Stimulated activated CD8-positive, alpha-beta memory T cell treated with anti-CD3 and anti-CD28 coated beads, Interleukin-12 subunit alpha, Interleukin-12 subunit beta, amount 100 ng/mL, for 24 hours (primary cell): ENCODE data around the gene TANC1.
"Not testable (repeated sequence)": the region's sequence is repeated elsewhere in the genome, so short reads cannot be mapped to it uniquely, and the experiment has no call there.

Experiments
- DNase-seq: peaks from one replicate; pipeline ENCODE4 v3.0.0-alpha.2; 2020; ENCODE audit errors: extremely low read depth

The TANC1 gene

DNA sequence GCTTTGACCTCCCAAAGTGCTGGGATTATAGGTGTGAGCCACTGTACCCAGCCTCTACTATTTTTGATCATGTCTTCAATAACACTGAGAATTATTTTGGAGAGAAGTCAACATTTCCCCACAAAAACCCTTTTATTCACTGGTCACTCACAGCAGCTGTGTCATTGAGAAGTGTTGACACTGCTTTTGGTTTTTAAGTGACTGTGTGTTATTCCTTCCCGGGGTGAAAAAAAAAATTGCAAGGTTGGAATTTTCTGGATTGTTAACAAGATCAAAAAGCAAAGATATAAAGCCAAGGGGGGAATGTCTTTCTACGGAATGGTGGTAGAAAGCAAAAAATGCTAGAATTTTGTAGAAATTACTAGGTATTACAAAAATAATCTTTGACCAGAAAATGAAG lies 61.5 kb downstream of the TANC1 start:
- no peak for DNase-seq

DNA sequence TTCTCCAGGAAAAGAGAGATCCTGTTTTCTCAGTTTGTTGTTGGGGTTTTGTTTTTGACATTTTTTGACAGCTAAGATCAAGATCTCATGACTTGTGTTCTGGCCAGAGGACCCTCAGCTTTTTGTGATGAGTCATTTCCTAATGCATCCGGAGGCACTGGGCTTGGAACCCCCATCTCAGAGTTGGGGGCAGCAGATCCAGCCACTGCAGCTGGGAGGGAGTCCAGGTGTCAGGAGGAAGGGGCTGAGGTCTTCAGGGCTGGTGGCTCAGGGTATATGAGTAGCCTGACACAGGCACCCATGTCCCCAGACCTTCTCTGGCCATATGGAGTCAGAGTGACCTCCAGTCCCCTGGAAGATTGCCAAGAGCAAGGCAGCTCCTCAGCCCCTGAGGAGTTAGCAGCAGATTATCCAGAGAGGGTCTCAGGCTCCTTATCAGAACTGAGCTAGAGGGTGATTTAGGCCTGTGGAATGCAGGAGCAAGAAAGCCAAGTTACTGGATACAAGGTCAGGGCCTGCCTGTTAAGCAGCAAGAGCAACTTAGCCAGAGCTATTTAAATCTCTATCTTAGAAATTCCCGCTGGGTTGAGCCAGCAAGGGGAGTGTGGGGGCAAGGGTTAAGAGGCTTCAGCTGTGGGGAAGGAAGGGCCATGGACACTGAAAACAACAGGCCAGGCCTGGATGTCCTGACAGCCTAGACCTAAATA lies 62.4 kb downstream of the TANC1 start:
- no peak for DNase-seq

DNA sequence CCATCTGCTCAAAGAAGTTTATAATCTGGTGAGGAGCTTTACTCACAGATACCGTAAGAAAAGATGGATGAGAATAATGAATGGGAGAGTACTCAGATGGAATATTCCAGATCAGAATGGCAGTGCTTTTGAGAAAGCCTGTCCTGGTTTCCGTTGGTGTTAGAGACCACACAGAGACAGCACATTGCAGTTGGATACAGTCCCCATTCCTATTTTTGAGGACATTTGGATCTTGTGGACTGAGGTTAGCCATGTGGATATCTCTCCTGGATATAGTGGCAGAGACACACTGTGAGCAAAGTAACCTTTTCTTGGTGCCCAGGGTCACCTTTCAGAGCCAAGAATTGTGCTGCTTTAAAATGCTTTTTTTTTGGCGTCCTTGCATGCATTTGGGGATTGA lies 63.7 kb downstream of the TANC1 start:
- no peak for DNase-seq

DNA sequence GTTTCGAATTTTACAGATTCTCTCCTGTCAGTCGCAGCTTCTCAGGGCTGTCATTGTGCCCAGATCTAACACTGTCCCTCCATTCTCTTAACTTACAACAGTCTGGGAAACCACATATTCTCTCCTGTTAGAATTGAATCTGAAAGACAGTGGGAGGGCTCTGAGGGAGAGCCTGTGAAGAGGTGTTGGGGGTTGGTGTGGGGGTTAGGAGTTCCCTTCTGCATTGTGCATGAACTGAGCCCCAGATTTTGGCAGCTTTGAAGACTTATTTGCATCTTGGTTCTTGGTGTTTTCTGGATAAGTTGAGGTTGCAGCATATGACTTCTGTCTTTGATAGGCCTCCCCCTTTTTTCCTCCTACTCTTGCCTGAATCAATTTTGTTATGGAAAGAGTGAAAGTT lies 64.1 kb downstream of the TANC1 start:
- no peak for DNase-seq

GRCh38 chr2:159034713-159035112 lies 66.3 kb downstream of the TANC1 start:
- DNase-seq, result no peak

GRCh38 chr2:159035790-159036411 lies 67.5 kb downstream of the TANC1 start:
- no peak for DNase-seq

DNA sequence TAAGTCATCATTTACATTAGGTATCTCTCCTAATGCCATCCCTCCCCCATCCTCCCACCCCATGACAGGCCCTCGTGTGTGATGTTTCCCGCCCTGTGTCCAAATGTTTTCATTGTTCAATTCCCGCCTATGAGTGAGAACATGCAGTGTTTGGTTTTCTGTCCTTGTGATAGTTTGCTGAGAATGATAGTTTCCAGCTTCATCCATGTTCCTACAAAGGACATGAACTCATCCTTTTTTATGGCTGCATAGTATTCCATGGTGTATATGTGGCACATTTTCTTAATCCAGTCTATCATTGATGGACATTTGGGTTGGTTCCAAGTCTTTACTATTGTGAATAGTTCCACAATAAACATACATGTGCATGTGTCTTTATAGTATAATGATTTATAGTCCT lies 68.0 kb downstream of the TANC1 start:
- DNase-seq, result not testable (repeated sequence)

DNA sequence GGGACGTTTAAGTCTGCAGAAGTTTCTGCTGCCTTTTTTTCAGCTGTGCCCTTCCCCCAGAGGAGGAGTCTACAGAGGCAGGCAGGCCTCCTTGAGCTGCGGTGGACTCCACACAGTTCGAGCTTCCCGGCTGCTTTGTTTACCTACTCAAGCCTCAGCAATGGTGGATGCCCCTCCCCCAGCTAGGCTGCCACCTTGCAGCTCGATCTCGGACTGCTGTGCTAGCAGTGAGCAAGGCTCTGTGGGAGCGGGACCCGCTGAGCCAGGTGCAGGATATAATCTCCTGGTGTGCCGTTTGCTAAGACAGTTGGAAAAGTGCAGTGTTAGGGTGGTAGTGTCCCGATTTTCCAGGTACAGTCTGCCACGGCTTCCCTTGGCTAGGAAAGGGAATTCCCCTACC lies 72.9 kb downstream of the TANC1 start:
- DNase-seq, result not testable (repeated sequence)

DNA sequence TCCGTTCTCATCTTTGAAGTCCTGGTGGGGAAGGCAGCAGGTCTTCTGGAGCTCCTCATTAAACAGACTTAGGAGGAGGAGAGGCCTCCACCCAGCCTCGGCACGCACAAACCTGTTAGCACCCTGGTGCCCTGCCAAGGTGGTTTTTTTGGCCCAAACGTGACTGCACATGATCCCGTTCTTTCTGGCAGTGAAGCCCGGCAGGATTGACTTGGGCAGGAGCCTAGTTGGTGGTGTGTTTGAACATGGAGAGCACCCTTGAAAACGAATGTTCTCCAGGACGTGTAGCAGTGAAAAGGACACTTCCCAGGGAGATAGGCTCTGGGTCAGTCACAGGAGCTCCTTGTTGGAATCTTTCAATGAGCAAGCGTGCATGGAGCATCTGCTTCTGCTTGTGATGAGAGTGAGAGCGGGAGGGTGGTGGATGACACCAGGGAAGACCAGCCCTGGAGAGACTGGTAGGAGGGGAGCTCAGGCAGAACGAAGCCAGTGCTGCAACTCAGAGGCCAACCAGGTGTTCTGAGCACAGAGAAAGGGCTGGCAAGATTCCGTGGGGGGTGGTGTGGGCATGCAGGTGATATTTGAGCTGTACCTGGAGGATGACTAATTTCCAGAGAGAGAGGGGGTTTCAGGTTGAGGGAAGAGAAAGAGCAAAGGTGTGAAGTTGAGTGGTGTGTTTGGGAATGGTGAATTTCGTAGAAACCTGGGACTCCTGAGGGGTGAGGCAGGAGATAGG lies 73.8 kb downstream of the TANC1 start:
- no peak for DNase-seq

DNA sequence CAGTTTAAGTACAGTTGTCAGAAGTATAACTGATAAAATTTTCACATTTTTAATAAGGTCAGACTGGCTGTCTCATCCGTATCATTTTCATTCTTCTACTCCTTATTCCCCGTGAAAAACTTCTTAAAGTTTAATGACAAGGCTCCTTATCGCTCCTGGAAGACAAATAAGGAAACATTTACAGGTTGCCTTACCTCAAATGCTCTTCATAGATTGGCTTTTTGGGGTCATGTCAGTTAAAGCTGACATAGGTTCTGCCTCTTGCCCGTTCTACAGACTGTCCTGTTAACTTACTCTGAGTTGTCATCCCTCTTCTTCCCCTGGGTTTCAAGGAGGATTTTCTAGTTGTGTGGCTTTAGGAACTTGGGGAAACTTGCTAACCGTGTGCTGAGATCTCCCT lies 75.3 kb downstream of the TANC1 start:
- DNase-seq, result no peak

- no peak for DNase-seq
These were observed 76.4 kb downstream of the TANC1 start for GRCh38 chr2:159044804-159045286.

GRCh38 chr2:159045545-159046454 lies 77.4 kb downstream of the TANC1 start:
- no peak for DNase-seq

DNA sequence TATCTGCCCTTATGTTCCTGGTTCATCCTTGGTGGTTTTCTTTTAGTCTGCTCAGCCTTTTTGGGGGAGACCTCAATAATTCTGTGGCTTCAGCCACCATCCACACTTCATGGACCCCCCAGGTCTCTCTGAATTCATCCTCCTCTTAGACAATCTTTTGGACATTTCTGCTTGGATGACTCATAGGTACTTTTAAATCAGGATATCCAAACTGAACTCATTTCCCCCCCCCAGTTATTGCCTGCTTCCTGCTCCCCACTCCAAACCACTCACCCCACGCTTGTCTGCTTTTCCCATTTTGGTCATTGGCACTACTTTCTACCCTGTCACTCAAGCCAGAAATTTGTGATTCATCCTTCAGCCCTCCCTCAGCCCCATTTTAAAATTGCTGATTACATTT lies 78.5 kb downstream of the TANC1 start:
- DNase-seq, result no peak

DNA sequence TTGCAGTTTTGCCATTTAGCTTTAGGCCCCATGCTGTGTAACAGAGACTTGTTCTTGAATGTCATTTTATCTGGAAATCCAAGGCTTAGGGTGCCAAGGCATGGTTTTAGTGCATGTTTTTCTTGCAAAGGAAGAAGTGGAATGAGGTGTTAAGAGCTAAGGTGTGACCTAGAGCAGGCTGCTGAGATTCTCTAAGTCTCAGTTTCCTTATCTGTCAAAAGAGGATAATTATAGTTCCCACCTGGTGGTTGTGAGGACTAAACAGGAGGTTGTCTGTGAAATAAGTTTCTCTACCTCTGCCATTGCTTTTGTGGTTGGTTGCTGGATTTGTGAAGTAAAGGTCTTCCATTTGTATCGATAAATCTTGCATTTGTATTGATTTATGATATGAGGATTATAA lies 82.0 kb downstream of the TANC1 start:
- no peak for DNase-seq

DNA sequence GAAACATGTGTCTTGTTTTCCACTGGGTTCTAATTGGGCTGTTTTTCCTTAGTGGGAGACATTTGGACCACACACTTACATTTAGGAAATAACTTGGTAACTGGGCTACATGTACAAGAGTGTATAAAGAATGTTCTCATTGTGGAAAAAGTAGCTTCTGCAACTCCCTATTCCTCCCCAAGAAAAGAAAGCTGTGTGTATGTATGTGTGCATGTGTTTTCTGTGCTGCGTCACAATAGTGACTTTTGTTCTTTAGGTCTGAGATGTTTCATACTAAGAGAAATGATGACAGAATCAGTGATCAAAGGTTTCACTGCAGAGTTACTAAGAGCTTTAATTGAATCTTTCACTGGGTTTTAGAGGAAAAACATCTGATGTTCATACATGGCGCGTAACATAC lies 82.7 kb downstream of the TANC1 start:
- no peak for DNase-seq

- DNase-seq, result no peak
These were observed 83.2 kb downstream of the TANC1 start for GRCh38 chr2:159051661-159052060.

DNA sequence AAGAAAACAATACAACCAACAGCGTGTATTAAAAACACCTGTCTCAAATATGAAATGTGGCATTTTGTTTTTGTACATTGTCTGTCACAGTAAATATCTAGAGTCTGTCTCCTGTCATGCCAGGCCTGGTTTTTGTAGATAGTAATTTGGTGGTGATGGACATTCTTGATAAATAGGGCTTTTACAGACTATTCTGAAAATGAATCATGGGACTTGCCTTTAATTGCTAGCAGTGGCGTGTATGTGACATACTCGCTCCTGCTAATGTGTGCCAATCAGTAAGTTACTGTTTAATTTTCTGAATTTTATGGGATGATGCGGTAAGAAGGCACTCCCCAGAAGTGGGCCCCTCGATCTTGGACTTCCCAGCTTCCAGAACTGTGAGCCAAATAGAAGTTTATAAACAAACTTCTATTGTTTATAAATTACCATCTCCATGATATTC lies 83.7 kb downstream of the TANC1 start:
- no peak for DNase-seq

- no peak for DNase-seq
These were observed 85.0 kb downstream of the TANC1 start for GRCh38 chr2:159053161-159054031.

DNA sequence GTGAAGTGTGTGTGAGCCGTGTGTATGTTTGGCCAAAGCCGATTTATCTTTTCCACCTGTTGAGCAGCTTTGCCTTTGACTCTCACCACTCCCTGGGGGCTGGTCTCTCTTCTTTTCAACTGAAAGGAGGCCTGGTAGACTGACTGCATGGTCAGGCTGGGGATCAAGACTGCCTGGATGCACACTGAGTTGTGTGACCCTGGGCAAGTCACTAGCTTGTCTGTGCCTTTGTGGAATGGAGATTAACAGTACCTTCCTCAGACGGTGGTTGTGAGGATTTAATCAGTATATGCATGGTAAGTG lies 85.5 kb downstream of the TANC1 start:
- DNase-seq, result no peak

GRCh38 chr2:159054985-159055384 lies 86.5 kb downstream of the TANC1 start:
- no peak for DNase-seq

GRCh38 chr2:159060518-159060917 lies 92.1 kb downstream of the TANC1 start:
- no peak for DNase-seq
